ENCODE data around the gene CHD3. TPM values are rescaled to one million over a fixed set of nuclear protein-coding genes. Genes with fewer than 3 reads are reported as not detected.

CHD3 gene
- total RNA-seq, 1 experiment from 2014 or later: 23.8 TPM

GRCh38 chr17:7915611-7916384, 27.2 kb downstream of the CHD3 start, which contains the start of gene RNF227:
Gene RNF227, minus strand, starts transcription at chr17:7916289. Its CDS starts 94 bp downstream, at chr17:7916195.
- DNase-seq (ENCODE audit: low read depth): peak; percentile 97
- in situ Hi-C loops (cut with HindIII; ENCODE audit: low pct_unique_long_range_greater_than_20kb, low sequenced_read_pairs): no loop called here

- in situ Hi-C loops (cut with HindIII; ENCODE audit: low pct_unique_long_range_greater_than_20kb, low sequenced_read_pairs): no loop called here
- DNase-seq (ENCODE audit: low read depth): no peak
Observed at GRCh38 chr17:7916385-7916682, 27.7 kb downstream of the CHD3 start.

GRCh38 chr17:7916808-7917207, 28.2 kb downstream of the CHD3 start:
- in situ Hi-C loops (cut with HindIII; ENCODE audit: low pct_unique_long_range_greater_than_20kb, low sequenced_read_pairs): no loop called here
- DNase-seq (ENCODE audit: low read depth): no peak

- no peak for DNase-seq (ENCODE audit: low read depth)
- in situ Hi-C loops (cut with HindIII; ENCODE audit: low pct_unique_long_range_greater_than_20kb, low sequenced_read_pairs): no loop called here
Observed at GRCh38 chr17:7922269-7922844, 33.8 kb downstream of the CHD3 start.

GRCh38 chr17:7922845-7923628, 34.4 kb downstream of the CHD3 start:
- in situ Hi-C loops (cut with HindIII; ENCODE audit: low pct_unique_long_range_greater_than_20kb, low sequenced_read_pairs): no loop called here
- no peak for DNase-seq (ENCODE audit: low read depth)

- DNase-seq (ENCODE audit: low read depth): no peak
- in situ Hi-C loops (cut with HindIII; ENCODE audit: low pct_unique_long_range_greater_than_20kb, low sequenced_read_pairs): no loop called here
Observed at GRCh38 chr17:7927596-7927995, 39.0 kb downstream of the CHD3 start.

GRCh38 chr17:7929158-7930023, 40.8 kb downstream of the CHD3 start, which contains the start of gene KCNAB3:
Gene KCNAB3, minus strand, starts transcription at chr17:7929856. Its CDS starts 421 bp downstream, at chr17:7929435.
- DNase-seq (ENCODE audit: low read depth): no peak

GRCh38 chr17:7930841-7931631, 42.4 kb downstream of the CHD3 start:
- no peak for DNase-seq (ENCODE audit: low read depth)
- in situ Hi-C loops (cut with HindIII; ENCODE audit: low pct_unique_long_range_greater_than_20kb, low sequenced_read_pairs): no loop called here

More at GRCh38 chr17:7929158-7930023, 40.8 kb downstream of the CHD3 start, which contains the start of gene KCNAB3:
- in situ Hi-C loops (cut with HindIII; ENCODE audit: low pct_unique_long_range_greater_than_20kb, low sequenced_read_pairs): no loop called here

GRCh38 chr17:7931709-7932482, 43.3 kb downstream of the CHD3 start, which contains the start of the genes CNTROB and TRAPPC1:
Gene CNTROB, plus strand, starts transcription at chr17:7932206. Its CDS starts 874 bp downstream, at chr17:7933080.
Gene TRAPPC1, minus strand, starts transcription at chr17:7931946. Its CDS starts 117 bp downstream, at chr17:7931829.
- in situ Hi-C loops (cut with HindIII; ENCODE audit: low pct_unique_long_range_greater_than_20kb, low sequenced_read_pairs): no loop called here
- peak; percentile 94 for DNase-seq (ENCODE audit: low read depth)

- in situ Hi-C loops (cut with HindIII; ENCODE audit: low pct_unique_long_range_greater_than_20kb, low sequenced_read_pairs): no loop called here
Observed at GRCh38 chr17:7932483-7932891, 43.9 kb downstream of the CHD3 start.

GRCh38 chr17:7932949-7933348, 44.4 kb downstream of the CHD3 start:
- DNase-seq (ENCODE audit: low read depth): peak; percentile 38
- in situ Hi-C loops (cut with HindIII; ENCODE audit: low pct_unique_long_range_greater_than_20kb, low sequenced_read_pairs): no loop called here

More at GRCh38 chr17:7932483-7932891, 43.9 kb downstream of the CHD3 start:
- DNase-seq (ENCODE audit: low read depth): peak; percentile 19

GRCh38 chr17:7935859-7936258, 47.3 kb downstream of the CHD3 start:
- in situ Hi-C loops (cut with HindIII; ENCODE audit: low pct_unique_long_range_greater_than_20kb, low sequenced_read_pairs): no loop called here
- DNase-seq (ENCODE audit: low read depth): no peak

- in situ Hi-C loops (cut with HindIII; ENCODE audit: low pct_unique_long_range_greater_than_20kb, low sequenced_read_pairs): no loop called here
- DNase-seq (ENCODE audit: low read depth): no peak
Observed at GRCh38 chr17:7940034-7940433, 51.4 kb downstream of the CHD3 start.

GRCh38 chr17:7940743-7941142, 52.2 kb downstream of the CHD3 start:
- no peak for DNase-seq (ENCODE audit: low read depth)
- in situ Hi-C loops (cut with HindIII; ENCODE audit: low pct_unique_long_range_greater_than_20kb, low sequenced_read_pairs): no loop called here

GRCh38 chr17:7943291-7943690, 54.7 kb downstream of the CHD3 start:
- in situ Hi-C loops (cut with HindIII; ENCODE audit: low pct_unique_long_range_greater_than_20kb, low sequenced_read_pairs): no loop called here
- DNase-seq (ENCODE audit: low read depth): no peak

- in situ Hi-C loops (cut with HindIII; ENCODE audit: low pct_unique_long_range_greater_than_20kb, low sequenced_read_pairs): no loop called here
- no peak for DNase-seq (ENCODE audit: low read depth)
Observed at GRCh38 chr17:7944326-7944725, 55.7 kb downstream of the CHD3 start.

- in situ Hi-C loops (cut with HindIII; ENCODE audit: low pct_unique_long_range_greater_than_20kb, low sequenced_read_pairs): no loop called here
- DNase-seq (ENCODE audit: low read depth): no peak
Observed at GRCh38 chr17:7945651-7946050, 57.1 kb downstream of the CHD3 start.
